Right lobe of liver (tissue), 6 donors: Measurements from ENCODE around the gene PDZRN4. TPM values are rescaled to one million over a fixed set of nuclear protein-coding genes. Genes with fewer than 3 reads are reported as not detected.
"Not testable (repeated sequence)": the region's sequence is repeated elsewhere in the genome, so short reads cannot be mapped to it uniquely, and the experiment has no call there.

Experiments used
- ATAC-seq, 4 donors: fragments of 200-7000 bp; cut with Tn5 transposase; one replicate each; pipeline ENCODE4 v1.9.1; 2020; ENCODE audit warnings: mild to moderate bottlenecking in 4 of 4, moderate library complexity in 4 of 4
- DNase-seq, 3 donors: peaks; one replicate each; pipeline ENCODE4 v3.0.0-alpha.2; 2020
- H3K27ac ChIP-seq, 3 donors: fragments of 200-600 bp; one replicate each; pipeline ENCODE4 v1.8.0; 2022
- H3K27me3 ChIP-seq, 2 donors: fragments of 200-600 bp; one replicate each; pipeline ENCODE4 v1.8.0; 2022
- H3K36me3 ChIP-seq, 4 donors: fragments of 200-600 bp; sonication (generic) in 1 of 4; one replicate each; pipeline versions ENCODE4 v1.5.1 to v1.8.0; 2017 to 2022; ENCODE audit warnings: control low read depth in 1 of 4
- H3K4me1 ChIP-seq, 4 donors: fragments of 200-600 bp; sonication (generic) in 1 of 4; one replicate each; pipeline versions ENCODE4 v1.5.1 to v1.8.0; 2017 to 2022; ENCODE audit warnings: control low read depth in 1 of 4
- H3K4me3 ChIP-seq, 3 donors: fragments of 200-600 bp; one replicate each; pipeline ENCODE4 v1.8.0; 2022
- H3K9me3 ChIP-seq, 4 donors: fragments of 200-600 bp; sonication (generic) in 1 of 4; one replicate each; pipeline versions ENCODE4 v1.5.1 to v1.8.0; 2017 to 2022; ENCODE audit warnings: control low read depth in 1 of 4
- POLR2A ChIP-seq: fragments of 450-650 bp; IDR thresholded peaks from one replicate; pipeline ENCODE4 v1.6.1; 2017; ENCODE audit warnings: antibody characterized with exemption, mild to moderate bottlenecking
- WGBS: methylation state at CpG from one replicate; pipeline ENCODE4 v1.1.6; 2018; ENCODE audit warnings: low coverage, low lambda C conversion rate; ENCODE audit not compliant: insufficient coverage; ENCODE audit errors: missing lambda C conversion rate; 5-methylcytosine and 5-hydroxymethylcytosine counted together
- intact Hi-C, 2 donors: fragments of 100-400 bp; cut with DNase I; formaldehyde crosslinking; loops; one replicate each; pipeline versions ENCODE4 v1.11.2 to v1.14.1; 2022
- total RNA-seq, 6 experiments: library from RNA; depleted of rRNA in 2 of 6; stranded (reverse); fragments of >200 nt in 2 of 6; fragmentation: NEBNext Ultra II Directional in 3 of 6; extraction: Animal tissue kit (Norgen Biotek cat#: 25700) in 3 of 6; gene quantifications; one replicate each; pipeline versions ENCODE4 v1.1.0 to v1.2.4, GENCODE V29; 2016 to 2023
- TF ChIP-seq, protein P1 (sequence below), 4 donors: fragments of 200-600 bp in 3 of 4; fragments of 450-650 bp in 1 of 4; IDR thresholded peaks; one replicate each; pipeline versions ENCODE4 v1.5.1 to v1.8.0; 2016 to 2022; ENCODE audit warnings: antibody characterized with exemption in 4 of 4, mild to moderate bottlenecking in 2 of 4
- donor health status: DM: no; HTN: yes; CAD: no.
- donor health status: DM: no; HTN: no; CAD: no.
- donor health status: DM: no; HTN: no; CAD: no.
- donor health status: DM: no; HTN: yes; CAD: no.
- donor health status: DM: no; HTN: yes; CAD: no.

PDZRN4 gene
- total RNA-seq, 6 experiments from 2014 or later: 0.12 to 0.49 (median 0.42) TPM; not detected in 1

DNA sequence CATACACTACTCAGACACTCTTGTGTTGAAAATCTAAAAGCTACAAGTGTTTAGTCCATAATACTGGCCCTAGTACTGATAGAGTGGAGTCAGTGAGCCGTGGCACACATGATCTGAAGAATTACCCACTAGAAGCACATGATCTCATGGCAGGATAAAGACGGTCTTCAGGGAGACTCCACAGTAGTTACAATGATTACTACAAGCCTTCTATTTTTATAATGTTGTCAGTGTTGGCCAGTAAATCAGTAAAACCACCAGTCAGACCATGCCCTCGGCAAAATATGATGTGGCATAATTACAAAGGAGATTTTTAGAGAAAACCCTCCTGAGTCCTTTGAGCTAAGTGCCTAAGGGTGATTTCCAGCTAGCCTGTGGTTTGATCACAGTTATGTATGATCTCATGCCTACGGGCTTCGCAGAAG, 114.9 kb downstream of the PDZRN4 start:
- TF ChIP-seq, protein P1, sequence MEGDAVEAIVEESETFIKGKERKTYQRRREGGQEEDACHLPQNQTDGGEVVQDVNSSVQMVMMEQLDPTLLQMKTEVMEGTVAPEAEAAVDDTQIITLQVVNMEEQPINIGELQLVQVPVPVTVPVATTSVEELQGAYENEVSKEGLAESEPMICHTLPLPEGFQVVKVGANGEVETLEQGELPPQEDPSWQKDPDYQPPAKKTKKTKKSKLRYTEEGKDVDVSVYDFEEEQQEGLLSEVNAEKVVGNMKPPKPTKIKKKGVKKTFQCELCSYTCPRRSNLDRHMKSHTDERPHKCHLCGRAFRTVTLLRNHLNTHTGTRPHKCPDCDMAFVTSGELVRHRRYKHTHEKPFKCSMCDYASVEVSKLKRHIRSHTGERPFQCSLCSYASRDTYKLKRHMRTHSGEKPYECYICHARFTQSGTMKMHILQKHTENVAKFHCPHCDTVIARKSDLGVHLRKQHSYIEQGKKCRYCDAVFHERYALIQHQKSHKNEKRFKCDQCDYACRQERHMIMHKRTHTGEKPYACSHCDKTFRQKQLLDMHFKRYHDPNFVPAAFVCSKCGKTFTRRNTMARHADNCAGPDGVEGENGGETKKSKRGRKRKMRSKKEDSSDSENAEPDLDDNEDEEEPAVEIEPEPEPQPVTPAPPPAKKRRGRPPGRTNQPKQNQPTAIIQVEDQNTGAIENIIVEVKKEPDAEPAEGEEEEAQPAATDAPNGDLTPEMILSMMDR (IDR thresholded peaks at IDR 0.05): no peak
- no peak for TF ChIP-seq POLR2A
- no peak overlapping the region for H3K27ac ChIP-seq
- H3K27me3 ChIP-seq: no peaks in the 10 kb centered on the region
- no peak overlapping the region for H3K4me3 ChIP-seq
- 68% methylated on average over 5 of the region's 5 CpGs for WGBS
- H3K36me3 ChIP-seq: no peaks in the 10 kb centered on the region
- no peak for ATAC-seq
- no peaks in the 10 kb centered on the region for H3K4me1 ChIP-seq
- DNase-seq: no peak
- intact Hi-C loops: no loop called here
- H3K9me3 ChIP-seq: no peaks in the 10 kb centered on the region

DNA sequence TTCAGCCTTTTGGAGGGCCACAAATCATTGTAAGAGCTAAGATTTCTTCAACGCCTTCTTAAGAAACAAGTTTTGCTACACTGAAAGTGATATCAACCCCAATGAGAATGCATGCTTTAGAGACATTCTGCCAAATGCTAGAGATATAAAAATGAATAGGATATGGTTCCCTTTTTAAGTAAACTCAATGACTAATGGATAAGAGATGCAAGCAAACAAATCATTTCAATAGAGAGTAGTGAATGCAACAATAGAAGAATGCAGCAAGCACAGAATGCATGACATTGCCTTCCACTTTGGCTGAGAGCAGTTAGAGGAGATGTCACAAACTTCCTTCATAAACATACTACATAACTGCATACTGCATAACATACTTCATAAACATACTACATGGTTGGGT, 116.4 kb downstream of the PDZRN4 start:
- TF ChIP-seq, protein P1 (IDR thresholded peaks at IDR 0.05): no peak
- no peak for TF ChIP-seq POLR2A
- no peaks in the 10 kb centered on the region for H3K9me3 ChIP-seq
- WGBS: 71% methylated on average over 1 of the region's 1 CpG
- no peaks in the 10 kb centered on the region for H3K36me3 ChIP-seq
- no peaks in the 10 kb centered on the region for H3K4me1 ChIP-seq
- no peak for DNase-seq
- H3K27ac ChIP-seq: no peak overlapping the region
- no peak overlapping the region for H3K4me3 ChIP-seq
- no peaks in the 10 kb centered on the region for H3K27me3 ChIP-seq
- ATAC-seq: no peak
- intact Hi-C loops: no loop called here

DNA sequence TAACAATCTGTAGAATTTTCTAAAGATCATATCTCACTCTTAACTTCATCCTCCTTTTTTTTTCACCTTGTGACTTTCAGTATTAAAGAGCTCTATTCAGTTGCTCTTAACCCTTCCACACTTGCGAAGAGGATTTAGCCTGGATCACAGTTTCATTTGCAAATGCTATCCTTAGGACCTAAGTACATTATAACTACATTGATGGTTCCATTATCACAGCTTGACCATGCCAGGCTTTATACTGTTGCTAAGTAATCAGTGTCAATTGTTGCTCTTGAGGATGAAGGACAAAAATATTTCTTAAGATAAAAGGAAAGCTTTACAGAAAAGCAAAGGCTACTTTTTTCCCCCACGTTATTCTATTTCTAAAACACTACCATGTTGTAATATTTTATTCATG, 122.2 kb downstream of the PDZRN4 start:
- H3K4me3 ChIP-seq: no peak overlapping the region
- no peaks in the 10 kb centered on the region for H3K27me3 ChIP-seq
- no peak for DNase-seq
- no peaks in the 10 kb centered on the region for H3K36me3 ChIP-seq
- no peak for ATAC-seq
- peaks cover 0 to 2% (median 0%) of the 10 kb centered on the region in 4 donors for H3K9me3 ChIP-seq
- TF ChIP-seq POLR2A: no peak
- TF ChIP-seq, protein P1 (IDR thresholded peaks at IDR 0.05): no peak
- intact Hi-C loops: no loop called here
- WGBS: 66% methylated on average over 2 of the region's 2 CpGs
- H3K4me1 ChIP-seq: no peaks in the 10 kb centered on the region
- no peak overlapping the region for H3K27ac ChIP-seq

DNA sequence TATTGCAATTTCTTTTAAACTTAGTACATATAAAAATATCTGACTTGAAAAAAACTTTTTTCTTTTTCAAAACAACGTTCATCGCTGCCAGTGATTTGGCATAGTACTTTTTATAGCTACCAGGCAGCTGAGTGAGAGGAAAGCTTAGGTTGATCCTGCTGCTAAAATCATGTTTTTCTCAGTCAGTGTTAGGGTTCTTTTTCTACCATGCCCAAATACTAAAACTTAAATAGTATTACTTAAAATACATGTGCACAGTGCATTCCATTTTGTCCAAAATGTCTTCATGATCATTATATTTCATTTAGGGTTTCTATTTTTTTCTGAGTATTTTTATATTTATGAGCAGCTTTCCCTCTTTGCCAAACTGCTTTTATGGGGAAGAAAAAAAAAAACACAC, 123.8 kb downstream of the PDZRN4 start:
- peaks cover 0 to 2% (median 0%) of the 10 kb centered on the region in 4 donors for H3K9me3 ChIP-seq
- 75% methylated on average over 2 of the region's 2 CpGs for WGBS
- no peaks in the 10 kb centered on the region for H3K36me3 ChIP-seq
- H3K4me3 ChIP-seq: no peak overlapping the region
- DNase-seq: no peak
- no peak overlapping the region for H3K27ac ChIP-seq
- no peaks in the 10 kb centered on the region for H3K27me3 ChIP-seq
- H3K4me1 ChIP-seq: no peaks in the 10 kb centered on the region
- TF ChIP-seq POLR2A: no peak
- TF ChIP-seq, protein P1 (IDR thresholded peaks at IDR 0.05): no peak
- intact Hi-C loops: no loop called here
- no peak for ATAC-seq

DNA sequence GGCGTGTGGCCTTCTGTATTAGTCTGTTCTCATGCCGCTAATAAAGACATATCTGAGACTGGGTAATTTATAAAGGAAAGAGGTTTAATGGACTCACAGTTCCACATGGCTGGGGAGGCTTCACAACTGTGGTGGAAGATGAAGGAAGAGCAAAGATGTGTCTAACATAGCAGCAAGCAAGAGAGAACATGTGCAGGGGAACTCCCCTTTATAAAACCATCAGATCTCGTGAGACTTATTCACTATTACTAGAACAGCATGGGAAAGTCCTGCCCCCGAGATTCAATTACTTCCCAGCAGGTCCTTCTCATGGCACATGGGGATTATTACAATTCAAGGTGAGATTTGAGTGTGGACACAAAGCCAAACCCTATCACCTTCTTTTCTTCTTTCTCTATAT, 124.3 kb downstream of the PDZRN4 start:
- intact Hi-C loops, H3K36me3 ChIP-seq, H3K27me3 ChIP-seq, ATAC-seq, DNase-seq, H3K27ac ChIP-seq, H3K4me1 ChIP-seq, H3K4me3 ChIP-seq, H3K9me3 ChIP-seq: not testable (repeated sequence)
- 61% methylated on average over 4 of the region's 4 CpGs for WGBS
